Activated CD4-positive, alpha-beta T cell treated with anti-CD3 and anti-CD28 coated beads, Interleukin-2, amount 10 ng/mL, durations not matched to agents 24 days and 14 days (primary cell): Measurements from ENCODE around the gene KCNQ5. TPM values are rescaled to one million over a fixed set of nuclear protein-coding genes. Genes with fewer than 3 reads are reported as not detected.

Experiments used
- DNase-seq: peaks from one replicate; pipeline ENCODE4 v3.0.0; 2022
- H3K27ac Mint-ChIP-seq: one replicate; pipeline ENCODE4 v1.8.0; 2022; ENCODE audit warnings: mild to moderate bottlenecking, mixed read lengths
- H3K27me3 Mint-ChIP-seq: one replicate; pipeline ENCODE4 v1.8.0; 2022; ENCODE audit warnings: mixed read lengths
- H3K36me3 Mint-ChIP-seq: one replicate; pipeline ENCODE4 v1.8.0; 2022; ENCODE audit warnings: low read depth, mild to moderate bottlenecking, mixed read lengths
- H3K4me1 Mint-ChIP-seq: one replicate; pipeline ENCODE4 v1.8.0; 2021; ENCODE audit warnings: mixed read lengths
- H3K4me3 Mint-ChIP-seq: one replicate; pipeline ENCODE4 v1.8.0; 2022; ENCODE audit warnings: mild to moderate bottlenecking, moderate library complexity, mixed read lengths
- H3K9me3 Mint-ChIP-seq: one replicate; pipeline ENCODE4 v1.8.0; 2021; ENCODE audit warnings: mixed read lengths
- intact Hi-C: fragments of 100-400 bp; cut with micrococcal nuclease; formaldehyde crosslinking; loops from one replicate; pipeline ENCODE4 v1.15.1; 2023
- total RNA-seq: library from RNA; stranded (reverse); gene quantifications from 2 replicates; pipeline ENCODE4 v1.2.3, GENCODE V29; 2022

KCNQ5 gene
- total RNA-seq, 1 donor from 2014 or later = 13.7 TPM

DNA sequence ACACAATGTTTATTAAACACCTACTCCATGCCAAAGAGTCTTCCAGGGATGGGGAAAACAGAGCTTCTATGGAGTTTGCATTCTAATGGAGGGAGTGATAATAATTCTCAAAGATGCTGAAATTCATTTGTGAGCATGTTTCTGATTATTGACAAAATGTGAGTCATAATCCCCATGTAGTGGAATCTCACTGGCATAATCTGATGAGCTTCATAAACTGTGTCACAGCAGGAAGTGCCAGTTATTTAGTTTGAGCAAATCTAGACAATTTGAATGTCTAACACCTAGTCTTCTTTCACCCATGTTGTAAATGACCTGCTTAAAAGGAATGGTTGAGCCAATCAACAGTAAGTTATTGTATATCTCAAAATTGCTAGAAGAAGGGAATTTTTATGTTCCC, 95.1 kb downstream of the KCNQ5 start:
- H3K27me3 Mint-ChIP-seq = no peaks in the 10 kb centered on the region
- H3K36me3 Mint-ChIP-seq = no peaks in the 10 kb centered on the region
- no peaks in the 10 kb centered on the region for H3K9me3 Mint-ChIP-seq
- no peak overlapping the region for H3K27ac Mint-ChIP-seq
- no peak overlapping the region for H3K4me3 Mint-ChIP-seq
- no peaks in the 10 kb centered on the region for H3K4me1 Mint-ChIP-seq
- DNase-seq = no peak
- intact Hi-C loops = no loop called here

DNA sequence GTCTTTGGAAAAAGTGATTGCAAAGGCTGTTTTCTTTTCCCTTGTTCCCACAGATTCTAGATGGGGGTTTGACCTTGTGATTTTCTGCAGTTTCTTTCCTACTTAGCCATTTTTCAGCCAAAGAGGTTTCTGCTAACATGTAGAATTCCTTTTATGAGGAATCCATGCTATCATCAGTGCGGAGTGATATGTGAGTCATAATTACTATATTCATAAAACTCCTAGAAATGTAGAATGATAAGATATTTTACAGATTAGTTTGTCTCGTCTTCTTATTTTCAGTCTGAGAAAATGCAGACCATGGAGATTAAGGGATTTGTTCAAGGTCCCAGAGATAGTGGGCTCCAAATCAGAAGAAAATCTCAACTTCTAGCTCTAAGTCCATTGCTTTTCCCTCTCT, 98.6 kb downstream of the KCNQ5 start:
- Mint-ChIP-seq H3K36me3 (no peaks in the 10 kb centered on the region), H3K4me3 (no peak overlapping the region), H3K9me3 (no peaks in the 10 kb centered on the region), H3K27ac (no peak overlapping the region), H3K4me1 (no peaks in the 10 kb centered on the region), H3K27me3 (no peaks in the 10 kb centered on the region)
- no peak for DNase-seq
- intact Hi-C loops = no loop called here

DNA sequence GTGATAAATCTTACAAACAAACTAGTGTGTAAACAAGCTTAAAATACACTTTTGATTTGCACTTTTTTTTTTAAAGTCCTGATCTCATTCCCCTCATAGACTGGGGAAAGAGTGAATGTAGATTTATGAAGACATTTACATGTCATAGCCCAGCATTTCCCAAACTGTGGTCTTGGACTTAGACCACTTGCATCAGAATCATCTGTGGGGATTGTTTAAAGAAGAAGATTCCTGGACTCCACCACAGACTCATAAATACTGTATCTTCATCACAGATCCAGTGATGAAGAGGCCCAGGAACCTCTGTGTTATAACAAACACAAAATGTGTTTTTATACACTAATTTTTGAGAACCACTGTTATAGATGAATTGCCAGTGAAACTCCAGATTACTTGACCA, 99.5 kb downstream of the KCNQ5 start:
- no peak overlapping the region for H3K4me3 Mint-ChIP-seq
- intact Hi-C loops = no loop called here
- no peaks in the 10 kb centered on the region for H3K9me3 Mint-ChIP-seq
- H3K36me3 Mint-ChIP-seq = no peaks in the 10 kb centered on the region
- H3K27me3 Mint-ChIP-seq = no peaks in the 10 kb centered on the region
- no peak for DNase-seq
- no peaks in the 10 kb centered on the region for H3K4me1 Mint-ChIP-seq
- no peak overlapping the region for H3K27ac Mint-ChIP-seq

DNA sequence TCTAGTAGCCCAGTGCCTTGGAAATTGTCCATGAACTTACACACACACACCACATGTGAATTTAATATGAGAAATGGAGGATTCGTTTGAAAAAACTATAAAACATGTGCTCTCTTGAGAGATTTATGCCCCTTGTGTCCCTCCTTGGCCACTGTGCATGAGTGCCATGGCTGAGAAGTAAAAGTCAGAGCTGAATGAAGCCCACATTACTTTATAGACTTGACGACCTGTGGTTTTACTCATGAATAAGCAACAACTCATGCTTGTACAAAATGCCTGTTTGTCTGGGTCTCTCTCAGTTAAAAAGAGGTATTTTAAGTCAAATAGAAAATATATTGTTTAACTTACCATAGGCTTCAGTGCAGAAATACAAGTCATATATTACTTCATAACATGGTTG, 102.7 kb downstream of the KCNQ5 start:
- Mint-ChIP-seq H3K9me3 (no peaks in the 10 kb centered on the region), H3K36me3 (no peaks in the 10 kb centered on the region), H3K4me1 (no peaks in the 10 kb centered on the region), H3K4me3 (no peak overlapping the region), H3K27me3 (no peaks in the 10 kb centered on the region), H3K27ac (no peak overlapping the region)
- DNase-seq = no peak
- intact Hi-C loops = no loop called here

DNA sequence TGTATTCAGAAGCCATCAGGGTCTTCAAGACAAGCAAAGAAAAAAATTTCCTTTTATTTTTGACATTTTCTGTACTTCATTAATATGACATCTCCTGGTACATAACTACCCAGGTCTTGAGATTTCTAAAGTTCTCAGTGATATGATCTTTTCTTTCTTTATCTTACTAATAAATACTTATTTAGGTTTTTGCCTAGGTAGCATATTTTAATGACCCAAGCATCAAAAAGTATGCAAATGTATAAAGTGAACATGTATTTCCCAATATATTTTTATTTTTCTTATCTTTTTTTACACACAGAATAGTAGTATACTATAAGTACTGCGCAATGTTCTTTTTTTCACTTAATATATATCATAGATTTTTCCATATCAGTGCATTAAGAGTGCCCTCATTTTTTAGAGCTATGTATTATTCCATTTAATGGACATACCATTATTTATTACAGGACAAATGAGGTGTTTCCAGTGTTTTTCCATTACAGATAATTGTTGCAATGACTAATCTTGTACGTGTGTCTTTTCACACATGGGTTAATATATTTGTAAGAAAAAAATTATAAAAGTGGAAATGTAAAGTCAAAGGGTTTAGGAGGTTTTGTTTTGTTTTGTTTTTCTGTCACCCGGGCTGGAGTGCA, 107.0 kb downstream of the KCNQ5 start:
- no peaks in the 10 kb centered on the region for H3K27me3 Mint-ChIP-seq
- intact Hi-C loops = no loop called here
- no peaks in the 10 kb centered on the region for H3K36me3 Mint-ChIP-seq
- no peaks in the 10 kb centered on the region for H3K9me3 Mint-ChIP-seq
- no peak overlapping the region for H3K4me3 Mint-ChIP-seq
- no peak overlapping the region for H3K27ac Mint-ChIP-seq
- DNase-seq = no peak
- H3K4me1 Mint-ChIP-seq = no peaks in the 10 kb centered on the region

DNA sequence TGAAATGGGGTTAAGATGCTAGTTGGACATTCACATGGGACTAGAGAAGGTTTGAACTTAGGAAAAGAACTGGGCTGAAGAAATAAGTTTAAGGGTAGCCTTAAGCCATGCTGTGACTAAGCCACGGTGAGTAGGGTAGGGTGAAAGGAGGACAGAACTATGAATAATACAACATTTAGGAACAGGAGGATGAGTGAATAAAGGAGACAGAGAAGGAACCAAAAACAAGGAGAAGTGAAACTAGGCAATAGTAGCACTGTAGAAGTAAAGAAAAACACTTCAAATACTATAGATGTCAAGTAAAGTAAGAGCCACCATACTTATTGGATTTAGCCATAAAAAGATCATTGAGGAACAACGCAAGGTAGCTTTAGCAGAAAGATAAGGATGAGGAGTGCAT, 111.2 kb downstream of the KCNQ5 start:
- no peak for DNase-seq
- Mint-ChIP-seq H3K27me3 (no peaks in the 10 kb centered on the region), H3K9me3 (no peaks in the 10 kb centered on the region), H3K27ac (no peak overlapping the region), H3K36me3 (peaks cover 3% of the 10 kb centered on the region), H3K4me1 (no peaks in the 10 kb centered on the region), H3K4me3 (no peak overlapping the region)
- intact Hi-C loops = no loop called here

DNA sequence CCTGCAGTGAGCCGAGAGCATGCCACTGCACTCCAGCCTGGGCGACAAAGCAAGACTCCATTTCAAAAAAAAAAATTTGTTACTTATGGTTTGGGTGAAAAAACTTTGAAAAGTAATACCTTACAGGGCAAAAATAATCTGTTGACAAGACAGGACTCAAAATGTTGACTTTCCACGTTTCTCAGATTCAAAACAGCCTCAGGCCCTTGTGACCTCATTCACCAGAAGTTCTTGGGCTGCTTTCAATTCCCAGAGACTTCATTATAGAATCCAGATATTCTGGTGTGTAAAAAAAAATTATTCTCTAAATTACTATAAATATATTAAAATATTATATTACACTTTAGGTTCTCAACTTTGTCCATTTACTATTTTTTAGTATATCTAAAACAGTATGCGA, 116.2 kb downstream of the KCNQ5 start:
- Mint-ChIP-seq H3K27me3 (no peaks in the 10 kb centered on the region), H3K4me1 (peaks cover 31% of the 10 kb centered on the region), H3K9me3 (no peaks in the 10 kb centered on the region), H3K4me3 (no peak overlapping the region), H3K27ac (no peak overlapping the region), H3K36me3 (peaks cover 3% of the 10 kb centered on the region)
- intact Hi-C loops = loop anchor here (5.0 kb wide), 1 partner anchor 116 kb away; the partner anchor contains the start of gene KCNQ5
- DNase-seq = no peak

DNA sequence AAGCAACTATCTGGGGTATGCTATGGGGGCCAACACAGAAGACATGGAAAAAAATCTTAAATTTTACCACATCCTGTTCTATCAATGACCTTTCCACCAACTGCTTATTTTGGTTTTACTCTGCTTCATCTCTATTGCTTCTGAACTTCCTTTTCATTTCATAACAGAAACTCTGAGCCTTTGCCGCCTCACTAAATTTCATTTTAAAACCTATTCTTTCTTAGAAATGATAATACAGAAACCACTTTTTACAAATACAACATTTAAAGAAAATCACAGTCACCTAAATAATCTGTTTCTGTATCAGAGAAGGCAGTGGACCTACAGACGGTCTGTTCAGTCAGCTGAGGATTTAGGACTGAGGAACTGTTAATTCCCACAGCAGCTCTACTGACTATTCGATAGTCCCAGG, 117.5 kb downstream of the KCNQ5 start:
- intact Hi-C loops = loop anchor here (5.0 kb wide), 1 partner anchor 117 kb away; the partner anchor contains the start of gene KCNQ5
- Mint-ChIP-seq H3K9me3 (no peaks in the 10 kb centered on the region), H3K36me3 (peaks cover 3% of the 10 kb centered on the region), H3K4me3 (no peak overlapping the region), H3K27me3 (no peaks in the 10 kb centered on the region), H3K27ac (no peak overlapping the region), H3K4me1 (peaks cover 31% of the 10 kb centered on the region)
- no peak for DNase-seq

DNA sequence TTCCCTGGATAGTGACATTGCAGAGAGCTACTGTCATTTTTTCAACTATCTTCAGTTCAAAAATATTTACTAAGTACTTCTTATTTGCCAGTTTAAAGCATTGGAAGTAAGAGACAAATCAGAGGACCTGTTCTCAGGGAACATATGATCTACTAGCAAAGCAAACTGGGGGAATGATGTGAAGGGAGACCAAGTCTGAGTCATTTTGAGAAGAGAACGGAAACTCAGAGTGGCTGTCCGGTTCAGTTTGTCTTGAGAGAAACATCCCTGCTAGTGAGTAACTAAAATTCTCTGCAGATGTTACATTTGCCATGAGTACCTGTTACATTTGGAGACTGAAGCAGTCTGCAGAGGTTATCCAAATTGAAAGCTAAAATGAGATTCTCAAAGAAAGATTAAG, 118.3 kb downstream of the KCNQ5 start:
- no peaks in the 10 kb centered on the region for H3K9me3 Mint-ChIP-seq
- peaks cover 31% of the 10 kb centered on the region for H3K4me1 Mint-ChIP-seq
- H3K27ac Mint-ChIP-seq = peak overlapping the region; percentile 0
- no peak overlapping the region for H3K4me3 Mint-ChIP-seq
- no peaks in the 10 kb centered on the region for H3K27me3 Mint-ChIP-seq
- peaks cover 3% of the 10 kb centered on the region for H3K36me3 Mint-ChIP-seq
- peak; percentile 59 for DNase-seq
- intact Hi-C loops = loop anchor here (5.0 kb wide), 1 partner anchor 87 kb away; no protein-coding TSS in a partner anchor

DNA sequence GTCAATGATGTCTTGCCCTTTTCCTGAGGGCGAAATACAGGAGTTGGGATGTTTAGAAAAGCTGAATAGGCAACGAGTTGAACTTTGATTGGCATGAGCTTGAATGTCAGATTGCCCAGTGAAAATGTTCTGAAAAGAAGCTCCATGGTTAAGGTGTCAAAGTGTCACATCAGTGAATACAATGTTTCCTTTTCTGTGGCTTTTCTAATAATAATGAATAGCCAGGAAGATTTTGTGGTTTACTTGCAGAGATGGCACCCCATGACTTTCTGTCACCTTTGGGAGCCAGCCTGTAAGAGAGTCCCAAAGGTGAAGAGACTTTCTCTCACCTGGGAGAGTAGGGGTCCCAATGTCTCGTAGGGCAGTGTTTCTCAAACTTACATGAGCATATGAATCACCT, 119.2 kb downstream of the KCNQ5 start:
- Mint-ChIP-seq H3K9me3 (no peaks in the 10 kb centered on the region), H3K27me3 (no peaks in the 10 kb centered on the region), H3K4me1 (peaks cover 31% of the 10 kb centered on the region), H3K4me3 (no peak overlapping the region), H3K36me3 (peaks cover 2% of the 10 kb centered on the region), H3K27ac (no peak overlapping the region)
- intact Hi-C loops = loop anchor here (5.0 kb wide), 1 partner anchor 86 kb away; no protein-coding TSS in a partner anchor
- no peak for DNase-seq

DNA sequence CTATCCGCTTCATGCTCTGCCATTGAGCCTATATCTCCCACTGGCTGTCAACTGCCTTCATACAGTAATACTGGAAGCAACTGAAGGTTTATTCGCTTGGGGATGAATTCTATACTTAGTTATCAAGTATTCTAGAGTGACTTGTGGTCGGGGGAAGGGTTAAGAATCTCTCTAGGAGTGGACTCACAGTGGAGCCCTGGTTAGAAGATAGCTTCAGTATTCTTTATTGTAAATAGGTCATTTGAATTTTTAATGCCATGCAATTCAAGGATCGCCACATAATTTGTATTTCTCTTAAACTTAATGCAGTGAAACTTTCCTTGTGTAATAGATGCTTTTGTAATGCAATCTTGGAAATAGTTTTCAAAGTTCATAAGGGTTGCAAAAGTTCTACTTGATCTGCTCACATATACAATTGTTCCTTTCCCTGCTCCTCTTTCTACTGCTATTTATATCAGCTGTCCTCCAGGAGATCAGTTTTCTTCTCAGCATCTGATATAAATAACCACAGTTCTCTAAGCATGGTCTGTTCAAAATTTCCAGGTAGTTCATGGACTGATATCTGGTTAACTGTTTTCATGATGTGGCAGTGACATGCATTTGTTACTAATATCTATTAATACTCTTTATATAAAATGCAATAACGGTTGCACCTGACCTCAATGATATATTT, 120.3 kb downstream of the KCNQ5 start:
- Mint-ChIP-seq H3K36me3 (peaks cover 2% of the 10 kb centered on the region), H3K9me3 (no peaks in the 10 kb centered on the region), H3K4me3 (no peak overlapping the region), H3K4me1 (peaks cover 33% of the 10 kb centered on the region), H3K27ac (no peak overlapping the region), H3K27me3 (no peaks in the 10 kb centered on the region)
- intact Hi-C loops = loop anchor here (5.0 kb wide), 1 partner anchor 85 kb away; no protein-coding TSS in a partner anchor
- no peak for DNase-seq

DNA sequence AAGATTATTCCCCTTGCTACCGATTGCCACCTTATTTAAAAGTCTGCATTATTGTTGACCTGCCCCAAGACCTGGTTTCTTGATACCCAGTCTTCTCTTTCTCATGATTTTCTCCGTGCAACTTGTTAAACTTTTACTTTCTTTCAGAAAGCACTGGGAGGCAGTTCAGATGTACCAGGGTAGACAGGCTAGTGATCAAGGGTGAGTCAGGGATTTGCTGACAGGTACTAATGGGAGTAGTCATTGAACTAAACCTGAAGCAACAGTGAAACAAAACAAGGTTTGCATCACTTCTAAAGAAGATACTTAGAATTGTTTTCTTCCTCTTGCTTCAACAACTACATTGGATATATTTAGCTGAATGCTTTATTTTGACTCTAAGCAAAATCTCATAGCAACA, 124.4 kb downstream of the KCNQ5 start:
- peaks cover 4% of the 10 kb centered on the region for H3K9me3 Mint-ChIP-seq
- H3K4me3 Mint-ChIP-seq = no peak overlapping the region
- peaks cover 15% of the 10 kb centered on the region for H3K4me1 Mint-ChIP-seq
- H3K36me3 Mint-ChIP-seq = no peaks in the 10 kb centered on the region
- DNase-seq = no peak
- H3K27me3 Mint-ChIP-seq = no peaks in the 10 kb centered on the region
- intact Hi-C loops = no loop called here
- H3K27ac Mint-ChIP-seq = no peak overlapping the region

DNA sequence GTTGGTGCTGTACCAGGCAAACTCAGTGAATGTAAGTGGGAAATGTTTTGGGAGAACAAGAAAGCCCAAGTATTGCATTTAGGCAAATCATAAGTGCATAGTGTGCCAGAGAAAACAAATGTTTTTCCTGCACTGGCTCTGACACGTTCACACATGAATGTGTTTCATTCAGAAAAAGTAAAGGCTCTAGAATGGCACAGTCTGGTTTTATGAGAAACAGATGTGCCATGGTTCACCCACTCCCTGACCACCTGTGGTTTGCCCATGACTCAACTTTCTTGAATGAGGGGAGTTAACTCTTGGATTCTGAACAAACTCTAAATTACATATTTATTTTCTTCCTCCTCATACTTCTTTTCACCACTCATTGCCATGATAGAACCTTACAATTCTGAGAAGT, 126.9 kb downstream of the KCNQ5 start:
- intact Hi-C loops = no loop called here
- H3K4me3 Mint-ChIP-seq = no peak overlapping the region
- H3K9me3 Mint-ChIP-seq = peaks cover 4% of the 10 kb centered on the region
- H3K27me3 Mint-ChIP-seq = no peaks in the 10 kb centered on the region
- H3K27ac Mint-ChIP-seq = no peak overlapping the region
- H3K4me1 Mint-ChIP-seq = peaks cover 7% of the 10 kb centered on the region
- DNase-seq = no peak
- no peaks in the 10 kb centered on the region for H3K36me3 Mint-ChIP-seq

DNA sequence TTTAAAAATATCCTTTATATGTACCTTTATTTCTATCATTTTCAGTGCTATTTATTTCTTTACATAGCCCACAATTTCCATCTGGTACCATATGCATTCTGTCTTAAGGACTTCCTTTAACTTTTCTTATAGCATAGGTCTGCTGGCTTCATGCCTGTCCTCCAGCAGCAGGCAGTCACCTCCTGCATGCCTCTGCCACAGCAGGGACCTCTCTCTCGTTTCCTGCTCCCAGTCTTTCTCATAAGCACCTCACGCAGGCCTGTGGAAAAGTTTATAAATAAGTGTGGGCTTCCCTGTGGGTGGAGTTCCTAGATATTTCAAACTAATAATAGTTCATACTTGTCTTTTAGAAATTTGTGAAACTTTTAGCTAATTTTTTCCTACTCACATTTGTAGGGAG, 133.9 kb downstream of the KCNQ5 start:
- Mint-ChIP-seq H3K4me3 (no peak overlapping the region), H3K36me3 (no peaks in the 10 kb centered on the region), H3K4me1 (no peaks in the 10 kb centered on the region), H3K27me3 (no peaks in the 10 kb centered on the region), H3K27ac (no peak overlapping the region), H3K9me3 (peaks cover 3% of the 10 kb centered on the region)
- no peak for DNase-seq
- intact Hi-C loops = no loop called here
